Measurements from ENCODE around the gene PI4KA.
"Not testable (repeated sequence)": the region's sequence is repeated elsewhere in the genome, so short reads cannot be mapped to it uniquely, and the experiment has no call there.

PI4KA gene

DNA sequence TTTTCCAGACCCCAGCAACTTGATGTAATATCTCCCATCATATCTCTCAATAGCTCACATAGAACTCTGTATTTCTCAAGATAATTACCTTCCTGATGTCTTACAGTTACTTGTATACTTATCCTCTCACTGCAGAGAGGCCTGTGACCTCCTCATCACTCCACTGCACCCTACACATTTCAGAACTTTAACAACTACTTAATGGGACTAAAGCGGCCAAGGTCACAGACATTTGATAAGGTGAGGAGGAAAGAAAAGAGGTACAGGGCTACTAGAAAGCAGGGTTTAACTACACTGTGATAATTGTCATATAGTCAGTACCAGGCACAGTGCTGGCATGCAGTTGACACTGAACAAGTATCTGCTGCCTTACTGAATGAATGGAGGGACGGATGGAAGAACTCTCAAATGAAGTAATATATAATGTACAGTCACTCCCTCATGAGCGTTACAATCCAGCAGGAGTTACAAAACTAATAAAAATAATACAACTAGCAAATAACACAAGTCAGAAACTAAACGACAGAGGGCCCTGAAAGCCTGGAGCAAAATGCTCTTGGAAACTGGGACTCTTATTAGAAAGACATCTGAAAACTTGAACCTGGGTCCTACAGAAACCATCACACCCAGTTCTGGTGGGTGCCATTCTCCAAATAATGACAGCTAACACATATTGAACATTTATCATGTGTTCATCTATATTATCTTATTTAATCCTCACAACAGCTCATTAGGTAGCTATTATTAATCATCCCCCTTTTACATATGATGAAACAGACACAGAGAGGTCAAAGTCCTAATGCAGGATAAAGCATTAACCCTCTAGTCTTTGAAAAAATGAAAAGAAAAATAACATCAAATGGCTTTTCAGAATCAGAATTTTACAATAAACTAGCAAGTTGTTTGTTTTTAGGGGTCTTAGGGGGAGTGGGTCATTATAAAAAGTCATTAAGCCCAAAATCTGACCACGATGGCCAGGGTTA is 14.3 kb downstream of the PI4KA start:
- DNase-seq = no peak

DNA sequence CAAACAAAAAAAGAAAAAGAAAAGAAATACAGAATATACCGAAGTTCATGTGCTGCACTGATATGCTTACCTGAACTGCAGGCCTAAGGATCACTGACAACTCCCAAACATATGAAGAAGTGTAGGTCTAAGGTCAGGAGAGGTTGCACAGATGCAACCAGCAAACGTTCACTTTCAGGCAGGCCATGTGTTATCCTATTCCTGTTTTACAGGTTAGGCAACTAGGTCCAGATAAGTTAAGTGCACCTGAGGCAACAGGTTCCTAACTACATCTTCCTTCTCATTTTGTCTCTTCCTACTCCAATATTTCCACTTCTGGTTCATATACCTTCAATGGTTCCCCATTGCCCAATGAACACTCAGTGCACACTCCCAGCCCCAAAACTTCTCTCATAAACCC is 15.1 kb downstream of the PI4KA start:
- DNase-seq = no peak

DNA sequence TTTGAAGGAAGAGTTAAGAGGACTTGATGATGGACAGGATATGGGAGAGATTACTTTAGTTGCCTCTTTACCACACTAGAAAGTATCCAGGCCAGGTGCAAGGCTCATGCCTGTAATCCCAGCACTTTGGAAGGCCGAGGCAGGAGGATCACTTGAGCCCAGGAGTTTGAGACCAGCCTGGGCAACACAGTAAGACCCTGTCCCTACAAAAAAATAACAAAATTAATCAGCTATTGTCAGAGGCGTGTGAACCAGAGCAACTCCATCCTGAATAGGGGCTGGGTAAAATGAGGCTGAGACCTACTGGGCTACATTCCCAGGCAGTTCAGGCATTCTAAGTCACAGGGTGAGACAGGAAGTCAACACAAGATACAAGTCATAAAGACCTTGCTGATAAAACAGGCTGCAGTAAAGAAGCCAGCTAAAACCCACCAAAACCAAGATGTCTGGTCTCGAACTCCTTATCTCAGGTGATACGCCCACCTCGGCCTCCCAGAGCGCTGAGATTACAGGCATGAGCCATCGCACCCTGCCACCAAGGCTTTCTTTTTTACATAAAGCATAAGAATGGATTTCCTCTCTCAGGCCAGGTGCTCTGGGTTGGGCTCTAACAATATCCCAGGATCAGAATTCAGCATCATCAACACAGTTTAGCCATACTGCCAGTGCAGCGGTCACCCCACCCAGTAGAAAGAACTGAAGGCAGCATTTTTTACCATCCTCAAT is 17.8 kb downstream of the PI4KA start:
- DNase-seq = no peak

DNA sequence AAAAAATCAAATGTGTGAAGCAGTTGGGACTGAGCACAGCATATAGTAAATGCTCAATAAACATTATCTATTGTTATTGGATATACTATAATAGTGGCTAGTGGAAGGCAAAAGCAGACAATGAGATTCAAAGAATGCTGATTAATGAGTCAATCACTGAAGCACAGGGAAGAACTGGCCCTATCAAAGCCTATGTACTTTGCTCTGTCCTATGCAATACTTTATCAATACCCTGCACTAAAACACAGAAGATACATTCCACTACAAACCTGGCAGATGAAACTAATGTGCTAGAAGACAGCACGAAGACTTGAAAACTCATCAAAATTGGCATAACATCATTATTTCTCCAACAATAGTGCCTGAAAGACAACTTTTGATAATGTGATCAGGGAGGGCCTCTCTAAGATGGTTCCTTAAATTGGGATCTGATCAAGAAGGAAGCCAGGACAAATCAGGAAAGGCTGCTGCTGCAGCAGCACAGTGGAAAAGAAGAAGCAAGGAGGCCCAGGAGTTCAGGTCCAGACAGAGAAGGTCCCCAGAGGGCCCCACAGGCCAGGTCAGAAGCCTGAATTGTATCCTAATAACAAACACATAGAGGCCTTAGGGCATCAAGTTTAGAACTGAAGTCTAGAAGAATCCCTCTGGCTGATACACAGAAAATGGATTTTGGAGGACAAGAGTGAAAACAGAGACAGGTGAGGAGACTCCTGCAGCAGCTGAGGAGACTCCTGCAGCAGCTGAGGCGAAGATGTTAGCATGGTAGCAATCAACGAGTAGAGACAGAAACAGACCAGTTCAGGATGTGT is 18.6 kb downstream of the PI4KA start:
- no peak for DNase-seq

DNA sequence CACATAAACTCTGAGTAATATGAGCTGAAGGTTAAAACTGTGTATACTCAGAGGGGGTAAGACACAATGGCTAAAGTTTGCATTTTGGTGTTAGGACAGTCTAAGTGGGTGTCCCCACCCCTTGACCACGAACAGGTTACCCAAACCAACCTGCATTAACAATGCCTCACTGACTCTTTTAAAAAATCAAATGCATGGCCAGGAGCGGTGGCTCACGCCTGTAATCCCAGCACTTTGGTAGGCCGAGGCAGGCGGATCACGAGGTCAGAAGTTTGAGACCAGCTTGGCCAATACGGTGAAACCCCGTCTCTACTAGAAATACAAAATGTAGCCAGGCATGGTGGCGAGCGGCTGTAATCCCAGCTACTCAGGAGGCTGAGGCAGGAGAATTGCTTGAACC is 19.3 kb downstream of the PI4KA start:
- not testable (repeated sequence) for DNase-seq

DNA sequence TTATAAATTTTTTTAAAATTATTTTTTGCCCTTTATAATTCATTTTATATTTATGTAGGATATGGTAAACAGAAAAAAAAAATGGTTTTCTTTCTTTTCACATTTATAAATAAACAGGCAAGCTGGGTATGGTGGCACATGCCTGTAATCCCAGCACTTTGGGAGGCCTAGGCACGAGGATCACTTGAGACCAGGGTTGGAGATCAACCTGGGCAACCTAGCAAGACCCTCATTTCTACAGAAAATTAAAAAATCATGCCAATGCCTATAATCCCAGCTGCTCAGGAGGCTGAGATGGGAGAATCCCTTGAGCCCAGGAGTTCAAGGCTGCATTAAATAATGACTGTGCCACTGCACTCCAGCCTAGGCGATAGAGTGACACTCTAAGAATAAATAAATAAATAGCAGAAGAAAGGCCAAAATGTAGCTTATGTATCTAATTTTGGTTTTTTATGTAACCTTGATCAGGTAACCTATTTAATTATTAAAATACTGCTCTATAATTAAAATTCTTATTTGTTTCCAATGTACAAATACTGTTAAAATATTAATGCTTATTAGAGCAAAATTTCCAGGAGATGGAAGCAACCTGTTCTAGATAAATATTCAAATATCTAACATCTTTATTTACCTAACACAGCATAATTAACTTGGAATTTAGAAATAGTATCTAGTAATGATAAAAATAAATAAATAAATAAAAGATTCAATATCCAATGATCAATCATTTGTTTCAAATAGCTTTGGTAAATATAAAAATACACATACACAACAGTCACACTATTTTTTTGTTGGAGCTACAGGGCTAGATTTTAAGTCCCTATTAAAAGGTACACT is 21.4 kb downstream of the PI4KA start:
- DNase-seq = no peak

DNA sequence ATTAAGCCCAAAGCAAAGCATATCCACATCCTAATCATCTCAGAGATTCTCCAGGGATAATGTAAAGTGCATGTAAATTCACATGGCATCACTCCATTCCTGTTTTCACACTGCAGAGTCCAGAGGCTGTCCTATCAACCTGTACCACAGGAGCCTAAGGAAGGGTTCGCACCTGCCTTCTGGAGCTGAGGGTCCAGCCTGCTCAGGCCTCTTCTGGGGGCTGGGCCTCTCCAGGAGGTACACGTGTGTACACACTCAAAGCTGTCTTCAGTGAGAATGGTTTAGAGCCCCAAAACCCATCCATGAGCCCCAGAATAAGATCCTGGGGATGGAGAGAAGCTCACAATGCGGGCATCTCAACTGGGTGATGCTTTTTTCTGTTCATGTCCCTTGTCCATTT is 23.9 kb downstream of the PI4KA start:
- no peak for DNase-seq

DNA sequence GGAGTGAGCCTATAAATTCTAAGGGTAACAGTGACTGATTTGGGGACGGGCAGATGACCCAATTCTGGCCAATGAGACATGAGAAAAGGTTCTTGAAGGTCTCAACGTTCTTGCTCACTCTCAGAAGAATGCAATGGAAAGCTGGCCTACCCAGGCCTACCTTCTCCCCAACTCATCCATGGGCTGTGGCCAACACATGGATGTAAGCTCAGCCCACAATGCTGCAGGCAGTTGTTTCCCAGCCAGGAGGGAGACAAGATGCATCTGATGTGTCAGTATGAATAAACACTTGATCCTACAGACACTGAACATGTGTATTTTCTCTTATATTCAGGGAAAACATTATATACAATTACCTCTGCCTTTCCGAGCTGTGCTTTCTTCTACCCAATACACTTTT is 24.4 kb downstream of the PI4KA start:
- DNase-seq = no peak

DNA sequence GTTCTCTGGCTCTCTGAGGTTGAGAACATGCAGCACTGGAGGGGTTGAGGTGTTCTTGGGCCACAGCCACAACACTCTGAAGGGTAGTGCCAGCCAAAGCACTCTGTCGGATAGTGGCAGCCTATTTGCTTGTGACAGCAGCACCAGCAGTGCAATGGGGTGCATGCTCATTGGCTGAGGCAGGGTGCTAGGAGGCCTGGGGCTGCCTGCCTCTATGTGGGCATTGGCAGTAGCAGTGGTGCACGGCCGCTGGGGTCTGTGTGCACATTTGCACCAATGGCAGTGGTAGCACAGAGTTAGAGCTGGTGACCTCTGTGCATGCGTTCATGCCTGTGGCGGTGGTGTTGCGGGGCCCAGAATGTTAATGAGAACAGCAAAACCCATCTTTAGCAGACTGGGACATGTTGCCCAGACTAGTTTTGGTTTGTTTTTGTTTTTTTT is 25.4 kb downstream of the PI4KA start:
- no peak for DNase-seq

DNA sequence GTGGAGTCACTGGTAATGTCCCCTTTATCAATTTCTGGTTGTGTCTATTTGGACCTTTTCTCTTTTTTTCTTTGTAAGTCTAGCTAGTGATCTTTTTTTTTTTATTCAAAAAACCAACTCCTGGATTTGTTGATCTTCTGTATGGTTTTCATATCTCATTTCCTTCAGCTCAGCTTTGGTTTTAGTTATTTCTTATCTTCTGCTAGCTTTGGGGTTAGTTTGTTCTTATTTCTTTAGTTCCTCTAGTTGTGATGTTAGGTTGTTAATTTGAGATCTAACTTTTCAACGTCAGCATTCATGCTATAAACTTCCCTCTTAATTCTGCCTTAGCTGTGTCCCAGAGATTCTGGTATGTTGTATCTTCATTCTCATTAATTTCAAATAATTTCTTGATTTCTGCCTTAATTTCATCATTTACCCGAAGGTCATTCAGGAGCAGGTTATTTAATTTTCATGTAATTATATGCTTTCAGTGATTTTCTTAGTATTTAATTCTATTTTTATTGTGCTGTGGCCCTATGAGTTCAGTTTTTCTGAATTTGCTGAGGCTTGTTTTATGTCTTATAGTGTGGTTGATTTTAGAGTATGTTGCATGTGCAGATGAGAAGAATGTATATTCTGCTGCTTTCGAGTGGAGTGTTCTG is 29.0 kb downstream of the PI4KA start:
- DNase-seq = no peak

DNA sequence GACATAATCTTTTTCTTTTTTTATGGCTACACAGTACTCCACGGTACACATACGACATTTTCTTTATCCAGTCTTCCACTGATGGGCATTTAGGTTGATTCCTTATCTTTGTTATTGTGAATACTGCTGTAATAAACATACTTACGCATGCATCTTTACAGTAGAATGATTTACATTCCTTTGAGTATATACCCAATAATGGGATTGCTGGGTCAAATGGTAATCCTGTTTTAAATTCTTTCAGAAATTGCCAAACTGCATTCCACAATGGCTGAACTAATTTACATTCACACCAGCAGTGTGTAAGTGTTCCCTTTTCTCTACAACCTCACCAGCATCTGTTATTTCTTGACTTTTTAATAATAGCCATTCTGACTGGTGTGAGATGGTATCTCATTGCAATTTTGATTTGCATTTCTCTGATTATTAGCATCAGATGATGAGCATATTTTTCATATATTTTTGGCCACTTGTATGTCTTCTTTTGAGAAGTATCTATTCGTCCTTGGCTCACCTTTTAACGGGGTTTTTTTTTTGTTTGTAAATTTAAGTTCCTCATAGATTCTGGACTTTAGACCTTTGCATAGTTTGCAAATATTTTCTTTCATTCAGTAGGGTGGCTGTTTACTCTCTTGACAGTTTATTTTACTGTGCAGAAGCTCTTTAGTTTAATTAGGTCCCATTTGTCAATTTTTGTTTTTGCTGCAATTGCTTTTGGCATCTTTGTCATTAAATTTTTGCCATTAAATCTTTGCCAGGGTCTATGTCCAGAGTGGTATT is 32.0 kb downstream of the PI4KA start:
- DNase-seq = not testable (repeated sequence)

DNA sequence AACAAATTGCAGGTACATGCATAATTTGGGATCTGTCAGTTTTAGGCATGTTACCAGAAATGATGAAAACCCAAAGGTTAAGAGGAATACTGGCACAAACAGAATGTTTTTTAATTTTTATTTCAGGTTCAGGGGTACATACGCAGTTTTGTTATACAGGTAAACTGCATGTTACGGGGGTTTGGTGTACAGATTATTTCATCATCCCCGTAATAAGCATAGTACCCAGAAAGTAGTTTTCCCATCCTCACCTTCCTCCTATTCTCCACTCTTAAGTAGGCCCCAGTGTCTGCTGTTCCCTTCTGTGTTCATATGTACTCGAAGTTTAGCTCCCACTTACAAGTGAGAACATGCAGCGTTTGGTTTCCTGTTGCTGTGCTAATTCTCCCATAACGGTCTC is 33.0 kb downstream of the PI4KA start:
- no peak for DNase-seq

DNA sequence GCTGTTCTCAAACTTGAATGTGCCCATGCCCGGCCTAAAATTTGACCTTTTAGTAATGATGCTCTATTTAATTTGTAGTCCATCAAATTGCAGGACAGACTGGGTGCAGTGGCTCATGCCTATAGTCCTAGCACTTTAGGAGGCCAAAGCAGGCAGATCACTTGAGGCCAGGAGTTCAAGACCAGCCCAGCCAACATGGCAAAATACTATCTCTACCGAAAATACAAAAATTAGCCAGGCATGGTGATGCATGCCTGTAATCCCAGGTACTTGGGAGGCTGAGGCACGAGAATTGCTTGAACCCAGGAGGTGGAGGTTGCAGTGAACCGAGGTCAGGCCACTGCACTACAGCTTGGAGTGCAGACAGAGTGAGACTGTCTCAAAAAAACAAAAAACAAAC is 33.4 kb downstream of the PI4KA start:
- DNase-seq = not testable (repeated sequence)

DNA sequence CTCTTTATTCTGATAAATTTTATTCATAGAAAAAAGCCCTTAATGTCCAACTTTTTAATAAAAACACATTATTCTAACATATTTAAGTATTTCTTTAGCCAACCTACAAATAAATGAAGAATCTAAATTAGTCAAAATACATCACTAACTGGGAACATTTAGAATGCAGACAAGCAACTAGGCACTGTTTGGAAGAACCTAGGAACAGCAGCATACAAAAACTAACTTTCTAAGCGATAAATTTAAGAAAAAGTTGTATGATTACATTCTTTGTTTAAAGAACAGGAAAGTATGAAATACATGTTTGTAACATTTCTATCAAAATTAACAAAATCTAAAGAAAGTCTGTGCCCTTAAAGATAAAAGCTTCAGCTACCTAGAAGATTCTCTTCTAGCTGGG is 35.3 kb downstream of the PI4KA start:
- no peak for DNase-seq

DNA sequence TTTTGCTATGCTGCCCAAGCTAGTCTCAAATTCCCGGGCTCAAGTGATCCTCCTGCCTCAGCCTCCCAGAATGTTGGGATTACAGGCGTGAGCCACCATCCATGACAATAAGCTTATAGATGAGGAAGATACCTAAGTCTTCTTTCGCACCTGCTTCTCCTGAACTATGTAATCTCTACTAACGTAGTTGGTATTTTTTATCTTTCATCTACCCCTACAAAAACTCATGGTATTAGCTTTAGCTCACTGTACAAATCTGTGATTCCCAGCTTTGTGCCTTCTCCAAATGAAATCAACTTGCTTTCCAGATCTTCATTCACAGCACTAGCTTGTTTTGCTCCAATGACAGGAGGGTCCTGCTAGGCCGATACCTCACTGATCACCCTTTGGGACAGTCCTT is 36.4 kb downstream of the PI4KA start:
- DNase-seq = no peak

DNA sequence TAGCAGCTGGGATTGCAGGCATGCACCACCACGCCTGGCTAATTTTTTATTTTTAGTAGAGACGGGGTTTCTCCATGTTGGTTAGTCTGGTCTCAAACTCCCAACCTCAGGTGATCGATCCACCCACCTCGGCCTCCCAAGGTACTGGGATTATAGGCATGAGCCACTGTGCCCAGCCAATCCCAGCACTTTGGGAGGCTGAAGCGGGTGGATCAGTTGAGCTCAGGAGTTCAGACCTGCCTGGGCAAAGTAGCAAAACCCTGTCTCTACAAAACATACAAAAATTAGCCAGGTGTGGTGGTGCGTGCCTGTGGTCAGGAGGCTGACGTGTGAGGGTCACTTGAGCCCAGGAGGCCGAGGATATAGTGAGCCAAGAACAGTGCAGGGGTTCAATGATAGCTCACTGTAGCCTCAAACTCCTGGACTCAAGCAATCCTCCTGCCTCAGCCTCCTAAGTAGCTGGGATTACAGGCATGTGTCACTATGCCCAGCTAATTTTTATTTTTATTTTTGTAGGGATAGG is 36.8 kb downstream of the PI4KA start:
- DNase-seq = not testable (repeated sequence)

DNA sequence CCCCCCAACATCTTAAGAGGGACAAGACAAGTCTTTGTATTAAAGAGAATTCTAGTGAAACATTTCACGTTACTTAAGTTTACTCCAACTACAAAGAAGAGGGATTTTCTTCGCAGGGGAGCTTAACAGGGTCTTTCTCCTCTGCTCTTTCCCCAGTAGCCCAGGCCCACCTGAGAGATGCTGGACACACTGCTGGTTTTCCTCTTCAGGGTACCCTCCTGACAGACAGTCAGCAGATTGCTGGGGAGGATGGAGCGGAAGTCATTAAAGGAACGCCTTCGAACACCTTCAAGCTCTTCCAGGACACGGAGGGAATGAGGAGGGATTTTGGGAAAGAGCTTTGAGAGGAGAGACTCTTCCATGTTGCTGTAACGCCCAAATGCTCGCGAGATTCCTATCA is 39.1 kb downstream of the PI4KA start:
- no peak for DNase-seq

DNA sequence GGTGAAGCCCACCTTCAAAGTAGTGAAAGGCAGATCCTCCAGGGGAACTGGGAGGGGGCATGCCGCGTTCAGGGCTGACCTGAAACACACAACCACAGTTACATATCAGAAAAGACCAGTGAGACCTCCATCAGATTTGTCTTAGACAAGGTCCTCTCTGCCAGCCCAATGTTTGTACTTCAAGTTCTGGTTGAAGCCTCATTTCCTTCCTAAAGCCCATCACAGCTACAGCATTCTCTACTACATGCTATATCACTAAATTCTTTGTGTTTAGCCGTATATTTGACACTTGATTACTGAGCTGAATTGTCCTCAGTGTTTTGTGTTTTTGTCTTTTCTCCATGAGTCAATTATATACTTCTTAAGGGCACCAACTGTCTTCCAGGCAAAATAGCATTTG is 40.1 kb downstream of the PI4KA start:
- DNase-seq = no peak

DNA sequence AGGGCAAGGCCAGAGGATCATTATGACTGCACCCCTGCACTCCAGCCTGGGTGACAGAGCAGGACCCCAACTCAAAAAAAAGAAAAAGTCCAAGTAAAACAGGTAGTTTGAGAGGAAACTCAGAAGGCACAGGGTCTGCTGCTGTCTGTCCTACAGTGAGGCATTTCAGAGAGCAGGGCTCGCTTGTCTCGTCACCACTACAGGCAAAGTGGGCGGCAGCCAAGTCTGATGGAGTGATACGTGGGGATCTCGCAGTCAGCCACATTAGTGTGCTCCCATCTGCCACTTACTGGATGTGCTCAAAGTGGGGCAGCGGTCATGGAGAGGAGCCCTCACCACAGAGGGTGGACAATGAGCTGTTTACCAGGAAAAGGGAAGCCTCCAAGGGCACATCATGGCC is 42.1 kb downstream of the PI4KA start:
- no peak for DNase-seq

DNA sequence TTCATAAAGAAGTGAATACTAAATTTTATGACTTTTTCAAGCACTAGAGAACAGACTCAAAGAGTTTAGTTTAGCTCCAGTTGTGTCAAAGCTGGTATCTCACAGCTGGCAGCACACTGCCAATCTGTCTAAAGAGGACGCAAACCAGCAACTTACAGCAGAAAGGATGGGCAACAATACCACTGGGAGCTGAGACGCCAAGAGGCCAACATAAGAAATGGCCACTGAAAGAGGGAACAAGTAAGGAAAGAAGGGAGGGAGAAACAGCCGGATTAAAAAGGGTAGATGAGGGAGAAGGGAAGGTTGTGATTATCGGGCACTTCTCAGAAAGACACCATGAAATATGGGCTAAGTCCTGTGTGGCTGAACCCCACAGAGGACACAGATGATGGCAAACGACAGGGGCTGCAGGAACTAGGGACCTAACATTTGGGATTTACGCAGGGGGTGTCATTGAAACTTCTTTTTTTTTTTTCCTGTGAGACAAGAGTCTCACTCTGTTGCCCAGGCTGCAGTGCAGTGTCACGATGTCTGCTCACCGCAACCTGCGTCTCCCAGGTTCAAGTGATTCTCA is 43.0 kb downstream of the PI4KA start:
- no peak for DNase-seq
